Fibroblast of the aortic adventitia (primary cell): ENCODE data around the gene SLC9A9. TPM values are rescaled to one million over a fixed set of nuclear protein-coding genes. Genes with fewer than 3 reads are reported as not detected.

Experiments
- DNase-seq: peaks from one replicate; pipeline ENCODE4 v3.0.0-alpha.2; 2010; ENCODE audit warnings: low read depth
- H3K4me3 ChIP-seq: 2 replicates; pipeline ENCODE4 v1.5.1; 2011; ENCODE audit warnings: low read depth, mild to moderate bottlenecking, control low read depth, low read length, moderate library complexity
- total RNA-seq: library from RNA; depleted of rRNA; stranded (reverse); fragments of >200 nt; gene quantifications from 2 replicates; pipeline ENCODE4 v1.2.3, GENCODE V29; 2012; ENCODE audit warnings: low replicate concordance
- TF ChIP-seq, protein P1 (sequence below): IDR thresholded peaks from 2 replicates; pipeline ENCODE4 v1.5.1; 2011; ENCODE audit warnings: mild to moderate bottlenecking, low read length, control low read depth, inconsistent platforms; ENCODE audit not compliant: insufficient read depth

Gene SLC9A9
- total RNA-seq, 1 donor: 23.8 TPM

DNA sequence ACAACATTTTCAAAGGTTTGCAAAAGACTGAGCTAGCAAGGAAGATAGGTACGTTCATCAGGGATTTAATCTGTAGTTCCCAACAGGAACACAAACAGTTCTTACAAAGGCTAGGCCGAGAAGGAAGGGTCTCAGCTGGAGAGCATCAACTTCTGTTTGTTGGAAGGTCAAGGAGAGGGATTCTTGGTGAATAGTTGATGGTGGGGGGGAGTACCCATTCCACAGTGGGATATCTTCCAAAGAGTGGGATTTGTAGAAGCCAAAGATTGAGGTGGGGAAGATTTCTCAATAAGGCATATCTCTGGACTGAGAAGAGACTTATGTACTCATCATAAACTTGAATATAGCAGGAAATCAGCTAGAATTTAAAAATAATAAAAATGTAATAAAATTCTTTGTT lies 496.9 kb downstream of the SLC9A9 start:
- no peak for DNase-seq
- TF ChIP-seq, protein P1, sequence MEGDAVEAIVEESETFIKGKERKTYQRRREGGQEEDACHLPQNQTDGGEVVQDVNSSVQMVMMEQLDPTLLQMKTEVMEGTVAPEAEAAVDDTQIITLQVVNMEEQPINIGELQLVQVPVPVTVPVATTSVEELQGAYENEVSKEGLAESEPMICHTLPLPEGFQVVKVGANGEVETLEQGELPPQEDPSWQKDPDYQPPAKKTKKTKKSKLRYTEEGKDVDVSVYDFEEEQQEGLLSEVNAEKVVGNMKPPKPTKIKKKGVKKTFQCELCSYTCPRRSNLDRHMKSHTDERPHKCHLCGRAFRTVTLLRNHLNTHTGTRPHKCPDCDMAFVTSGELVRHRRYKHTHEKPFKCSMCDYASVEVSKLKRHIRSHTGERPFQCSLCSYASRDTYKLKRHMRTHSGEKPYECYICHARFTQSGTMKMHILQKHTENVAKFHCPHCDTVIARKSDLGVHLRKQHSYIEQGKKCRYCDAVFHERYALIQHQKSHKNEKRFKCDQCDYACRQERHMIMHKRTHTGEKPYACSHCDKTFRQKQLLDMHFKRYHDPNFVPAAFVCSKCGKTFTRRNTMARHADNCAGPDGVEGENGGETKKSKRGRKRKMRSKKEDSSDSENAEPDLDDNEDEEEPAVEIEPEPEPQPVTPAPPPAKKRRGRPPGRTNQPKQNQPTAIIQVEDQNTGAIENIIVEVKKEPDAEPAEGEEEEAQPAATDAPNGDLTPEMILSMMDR: no peak

DNA sequence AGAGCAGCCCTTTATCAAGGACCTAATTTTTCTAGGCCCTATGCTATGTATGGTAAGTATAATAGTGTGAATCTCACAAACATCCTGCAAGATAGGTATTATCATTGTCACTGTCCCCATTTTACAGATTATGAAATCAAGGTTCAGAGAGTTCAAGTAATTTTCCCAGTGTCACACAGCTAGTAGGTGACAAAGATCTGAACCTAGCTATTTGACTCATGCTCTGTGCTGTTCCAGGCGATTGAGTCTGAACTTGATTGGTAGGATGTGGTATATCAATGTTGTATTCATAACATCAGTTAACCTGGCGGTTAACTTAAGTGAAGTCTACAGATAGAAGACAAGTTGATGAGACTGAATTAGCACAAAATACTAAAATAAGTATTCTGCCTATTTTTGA lies 498.8 kb downstream of the SLC9A9 start:
- no peak overlapping the region for H3K4me3 ChIP-seq
- TF ChIP-seq, protein P1: no peak
- DNase-seq: no peak

More for the DNA sequence above, 496.9 kb downstream of the SLC9A9 start:
- H3K4me3 ChIP-seq: no peak overlapping the region

DNA sequence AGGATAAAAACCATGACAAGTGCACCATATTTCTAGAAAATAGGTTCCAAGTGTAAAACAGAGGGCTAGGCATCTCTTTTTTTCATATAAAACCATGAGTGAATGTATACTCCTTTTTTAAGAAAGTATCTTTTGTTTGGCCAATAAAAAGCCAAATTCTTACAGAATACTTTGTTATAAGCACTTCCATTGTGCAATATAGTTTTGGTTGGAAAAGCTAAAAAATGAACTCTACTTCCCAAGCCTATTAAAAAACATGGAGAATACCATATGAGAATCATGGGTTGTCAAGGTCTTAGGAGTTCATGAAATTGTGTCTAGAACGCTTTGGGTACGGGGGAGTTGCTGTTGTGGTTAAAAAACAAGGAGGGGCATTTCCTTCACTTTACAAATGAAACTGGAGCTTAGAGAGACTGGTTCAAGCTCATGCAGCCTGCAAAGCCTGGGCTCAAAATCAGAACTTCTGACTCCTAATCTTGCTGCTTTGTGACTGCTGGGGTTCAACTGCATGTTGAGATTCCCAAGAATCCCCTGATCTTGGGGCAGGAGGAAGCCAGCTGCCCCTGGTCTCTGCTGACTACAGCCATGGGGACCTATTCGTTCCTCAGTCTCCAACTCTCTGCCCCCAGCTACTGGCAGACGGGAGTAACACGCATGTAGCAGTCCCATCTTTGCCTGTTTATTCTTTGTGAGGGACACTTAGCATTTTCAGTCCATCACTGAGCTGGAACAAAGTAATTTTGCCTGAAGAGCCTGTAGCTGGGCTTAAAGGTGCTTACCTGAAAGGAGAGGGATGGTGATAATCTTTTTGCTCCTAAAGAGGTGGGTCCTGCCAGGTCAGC lies 499.6 kb downstream of the SLC9A9 start:
- TF ChIP-seq, protein P1: no peak
- no peak for DNase-seq
- H3K4me3 ChIP-seq: no peak overlapping the region

DNA sequence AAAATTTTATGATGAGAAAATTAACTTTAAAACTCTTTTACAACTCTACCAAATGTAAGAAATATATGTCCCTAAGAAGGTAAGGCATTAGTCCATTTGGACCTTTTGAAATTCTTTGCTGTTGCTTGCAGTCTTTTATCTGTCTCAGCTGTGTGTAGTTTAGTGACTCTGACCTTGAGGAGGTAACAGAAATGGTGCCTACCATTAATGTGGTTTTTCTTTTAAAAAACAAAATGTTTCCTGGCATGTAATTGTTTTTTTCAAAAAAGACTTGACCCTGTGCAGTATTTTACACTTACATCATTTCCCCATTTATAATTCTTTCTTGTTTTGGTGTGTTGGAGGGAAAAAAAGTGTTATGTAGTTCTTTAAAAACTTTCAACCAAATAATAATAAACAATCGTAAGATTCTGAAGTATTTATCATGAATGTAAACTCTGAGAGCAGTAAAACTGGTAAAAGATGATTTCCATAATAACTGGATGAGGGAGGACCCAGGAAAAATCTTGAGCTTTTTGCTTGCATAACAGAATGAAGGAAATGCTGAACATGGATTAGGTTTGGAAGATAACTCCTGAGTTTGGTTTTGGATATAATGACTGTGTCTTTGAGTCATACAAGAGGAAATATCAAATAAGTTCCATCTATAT lies 503.6 kb downstream of the SLC9A9 start:
- TF ChIP-seq, protein P1: no peak
- no peak for DNase-seq
- no peak overlapping the region for H3K4me3 ChIP-seq

DNA sequence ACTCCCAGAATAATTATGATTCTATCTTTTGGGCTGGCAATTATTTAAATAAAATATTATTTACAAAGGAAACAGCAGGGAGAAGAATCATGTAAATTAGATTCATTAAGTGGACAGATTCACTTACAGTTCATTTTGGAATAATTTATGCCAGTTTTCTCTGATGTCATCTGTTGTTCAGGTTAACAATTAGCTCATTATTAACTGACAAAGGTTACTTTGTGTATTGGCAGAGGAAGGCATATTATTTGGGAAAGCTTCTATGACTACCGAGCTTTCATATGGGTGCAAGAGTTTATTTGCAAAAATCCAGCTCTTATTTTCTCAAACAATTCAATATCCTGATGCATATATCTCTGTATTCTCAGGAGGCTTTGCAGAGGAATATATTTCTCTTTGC lies 504.3 kb downstream of the SLC9A9 start:
- no peak for DNase-seq
- TF ChIP-seq, protein P1: no peak

DNA sequence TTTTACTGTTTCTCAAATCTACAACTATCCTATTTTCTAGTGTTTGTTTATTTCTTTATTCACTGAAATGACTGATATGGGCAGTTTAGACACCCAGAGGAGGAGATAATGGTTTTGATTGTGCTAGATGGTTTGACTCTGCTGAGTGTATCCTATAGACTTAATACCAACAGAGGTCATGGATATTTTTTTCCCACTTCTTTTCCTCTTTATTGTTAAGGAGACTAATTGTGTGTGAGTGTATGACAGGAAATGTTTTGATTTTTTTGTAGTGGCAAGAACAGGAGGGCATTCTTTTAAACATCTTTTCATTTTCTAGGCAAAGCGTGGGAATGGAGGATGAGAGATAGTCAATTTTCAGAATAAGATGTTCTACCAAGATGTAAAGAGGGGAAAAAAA lies 505.2 kb downstream of the SLC9A9 start:
- H3K4me3 ChIP-seq: no peak overlapping the region
- DNase-seq: no peak
- TF ChIP-seq, protein P1: no peak

More for the DNA sequence above, 504.3 kb downstream of the SLC9A9 start:
- no peak overlapping the region for H3K4me3 ChIP-seq
